GM19395 (cell line): ENCODE measurements around the gene SF3B5.
"Not testable (repeated sequence)": the region's sequence is repeated elsewhere in the genome, so short reads cannot be mapped to it uniquely, and the experiment has no call there.

Source experiments
- ATAC-seq: cut with Tn5 transposase; IDR thresholded peaks from one replicate; pipeline ENCODE4 v1.9.1; 2021; ENCODE audit warnings: mild to moderate bottlenecking, moderate library complexity; ENCODE audit not compliant: unreplicated experiment

Gene SF3B5

GRCh38 chr6:144064402-144065212, 30.8 kb downstream of the SF3B5 start:
- peak; percentile 12 for ATAC-seq

GRCh38 chr6:144063744-144064401, 31.5 kb downstream of the SF3B5 start:
- ATAC-seq: peak; percentile 77

- ATAC-seq: peak; percentile 4
These were observed 32.1 kb downstream of the SF3B5 start for GRCh38 chr6:144063246-144063743.

GRCh38 chr6:144062786-144063185, 32.6 kb downstream of the SF3B5 start:
- ATAC-seq: no peak

GRCh38 chr6:144059139-144059538, 36.2 kb downstream of the SF3B5 start:
- ATAC-seq: no peak

- ATAC-seq: peak; percentile 90
These were observed 40.0 kb downstream of the SF3B5 start for GRCh38 chr6:144055121-144055931.

- no peak for ATAC-seq
These were observed 41.8 kb downstream of the SF3B5 start for GRCh38 chr6:144053601-144054000.

- ATAC-seq: no peak
These were observed 42.9 kb downstream of the SF3B5 start for GRCh38 chr6:144052488-144052887.

GRCh38 chr6:144049386-144049785, 46.0 kb downstream of the SF3B5 start:
- ATAC-seq: no peak

GRCh38 chr6:144047688-144048087, 47.7 kb downstream of the SF3B5 start:
- ATAC-seq: no peak

- not testable (repeated sequence) for ATAC-seq
These were observed 48.7 kb downstream of the SF3B5 start for GRCh38 chr6:144046672-144047071.

- not testable (repeated sequence) for ATAC-seq
These were observed 50.4 kb downstream of the SF3B5 start for GRCh38 chr6:144044989-144045388.
